Myocyte (in vitro differentiated cells): ENCODE measurements around the gene FAF1. TPM values are rescaled to one million over a fixed set of nuclear protein-coding genes. Genes with fewer than 3 reads are reported as not detected.
"Not testable (repeated sequence)": the region's sequence is repeated elsewhere in the genome, so short reads cannot be mapped to it uniquely, and the experiment has no call there.

Experiments
- DNase-seq: peaks from one replicate; pipeline ENCODE4 v3.0.0-alpha.2; 2012; ENCODE audit warnings: low read depth
- total RNA-seq: library from RNA; depleted of rRNA; stranded (reverse); fragments of >200 nt; gene quantifications from 2 replicates; pipeline ENCODE4 v1.2.3, GENCODE V29; 2014

FAF1 gene
- total RNA-seq, 1 donor from 2014 or later = 60.2 TPM

DNA sequence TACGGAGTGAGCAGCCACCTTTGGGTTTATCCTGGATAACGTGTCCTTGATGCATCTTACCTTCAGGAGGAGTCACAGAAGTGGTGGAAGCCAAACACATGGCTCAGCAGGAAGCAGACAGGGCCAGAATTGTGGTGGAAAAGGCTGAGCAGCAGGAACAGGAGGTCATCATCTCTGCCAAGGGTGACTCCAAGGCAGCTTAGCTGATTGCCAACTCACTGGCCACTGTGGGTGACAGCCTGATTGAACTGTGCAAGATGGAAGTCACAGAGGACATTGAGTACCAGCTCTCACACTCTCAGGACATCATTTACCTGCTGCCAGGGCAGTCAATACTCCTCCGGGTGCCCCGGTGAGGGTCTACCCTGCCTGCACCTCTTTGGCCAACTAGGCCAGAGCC, 179.3 kb downstream of the FAF1 start:
- no peak for DNase-seq

DNA sequence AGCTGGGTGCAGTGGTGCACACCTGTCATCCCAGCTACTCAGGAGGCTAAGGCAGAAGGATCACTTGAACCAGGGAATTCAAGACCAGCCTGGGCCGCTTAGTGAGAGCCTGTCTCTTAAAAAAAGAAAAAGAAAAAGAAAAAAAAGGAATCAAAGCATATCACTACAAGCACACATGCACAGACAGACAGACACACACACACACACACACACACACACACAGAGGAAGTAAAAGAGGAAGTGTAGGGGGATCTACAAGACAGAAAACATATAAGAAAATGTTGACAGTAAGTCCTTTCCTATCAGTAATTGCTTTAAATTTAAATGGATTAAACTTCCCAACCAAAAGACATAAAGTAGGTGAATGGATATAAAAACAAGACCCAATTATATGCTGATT, 180.3 kb downstream of the FAF1 start:
- DNase-seq = no peak

DNA sequence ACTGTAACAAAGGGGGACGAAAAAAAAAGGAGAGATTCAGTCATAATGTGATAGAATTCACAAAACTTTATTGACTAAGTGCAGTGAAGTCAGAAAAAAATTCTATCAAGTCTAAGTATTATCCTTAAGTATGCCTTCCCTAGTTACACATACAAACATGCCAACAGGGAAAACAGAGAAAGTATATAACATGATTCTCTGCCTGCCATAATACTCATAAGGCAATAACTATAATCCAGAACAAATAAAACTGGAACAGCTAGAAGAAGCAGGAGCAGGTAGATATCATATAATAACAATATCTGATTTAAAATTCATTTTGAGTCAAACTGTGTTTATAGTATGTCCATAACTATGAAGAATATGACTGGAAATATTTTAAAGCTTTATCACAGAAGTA, 184.3 kb downstream of the FAF1 start:
- no peak for DNase-seq

DNA sequence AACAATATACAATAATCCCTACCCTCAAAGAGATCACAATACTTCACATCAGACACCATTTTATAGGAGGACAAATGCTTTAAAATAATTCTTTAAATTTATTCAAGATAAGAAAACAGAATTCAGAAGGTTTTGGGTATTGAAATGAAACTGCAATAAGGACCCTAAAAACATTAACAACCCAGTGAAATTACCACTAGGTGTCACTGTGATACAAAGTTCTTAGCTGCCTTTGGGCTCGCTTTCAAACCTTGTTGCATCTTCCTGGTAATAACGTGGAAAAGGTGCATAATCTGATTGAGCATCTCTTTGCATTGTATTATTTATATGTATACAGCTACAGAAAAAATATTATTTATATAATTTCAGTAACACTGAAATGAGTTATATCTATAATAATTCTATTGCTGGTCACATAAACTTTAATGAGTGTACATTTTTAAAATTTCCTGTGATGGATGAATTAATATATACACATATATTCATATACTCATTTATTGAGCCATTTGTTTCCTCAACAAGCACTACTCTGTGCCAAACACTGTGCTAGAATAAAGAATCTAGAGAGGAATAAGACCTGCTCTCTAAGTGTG, 185.2 kb downstream of the FAF1 start:
- DNase-seq = peak; percentile 75

DNA sequence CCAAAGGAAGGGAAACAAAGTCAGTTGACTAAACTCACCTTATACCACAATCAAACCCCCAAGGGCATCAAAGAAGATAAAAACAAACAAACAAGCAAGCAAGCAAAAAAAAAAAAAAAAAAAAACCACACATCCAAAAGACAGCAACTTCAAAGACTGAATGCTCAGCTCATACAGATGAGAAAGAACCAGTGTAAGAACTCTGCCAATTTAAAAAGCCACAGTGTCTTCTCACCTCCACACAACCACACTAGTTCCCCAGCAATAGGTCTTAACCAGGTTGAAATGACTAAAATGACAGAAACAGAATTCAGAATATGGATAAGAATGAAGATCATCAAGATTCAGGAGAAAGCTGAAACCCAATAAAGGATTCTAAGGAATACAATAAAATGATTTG, 193.4 kb downstream of the FAF1 start:
- no peak for DNase-seq

DNA sequence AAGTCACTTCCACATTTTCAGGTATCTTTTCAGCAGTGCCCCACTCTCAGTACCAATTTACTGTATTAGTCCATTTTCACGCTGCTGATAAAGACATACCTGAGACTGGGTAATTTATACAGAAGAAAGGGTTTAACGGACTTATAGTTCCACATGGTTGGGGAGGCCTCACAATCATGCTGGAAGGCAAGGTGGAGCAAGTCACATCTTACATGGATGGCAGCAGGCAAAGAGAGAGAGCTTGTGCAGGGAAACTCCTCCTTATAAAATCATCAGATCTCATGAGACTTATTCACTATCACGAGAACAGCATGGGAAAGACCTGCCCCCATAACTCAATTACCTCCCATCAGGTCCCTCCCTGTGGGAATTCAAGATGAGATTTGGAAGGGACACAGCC, 203.5 kb downstream of the FAF1 start:
- DNase-seq = not testable (repeated sequence)

DNA sequence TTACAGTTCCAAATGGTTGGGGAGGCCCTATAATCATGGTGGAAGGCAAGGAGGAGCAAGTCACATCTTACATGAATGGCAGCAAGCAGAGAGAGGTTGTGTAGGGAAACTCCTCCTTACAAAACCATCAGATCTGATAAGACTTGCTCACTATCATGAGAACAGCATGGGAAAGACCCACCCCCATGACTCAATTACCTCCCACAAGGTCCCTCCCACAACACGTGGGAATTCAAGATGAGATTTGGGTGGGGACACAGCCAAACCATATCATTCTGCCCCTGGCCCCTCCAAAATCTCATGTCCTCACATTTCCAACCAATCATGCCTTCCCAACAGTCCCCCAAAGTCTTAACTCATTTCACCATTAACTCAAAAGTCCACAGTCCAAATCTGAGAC, 205.3 kb downstream of the FAF1 start:
- DNase-seq = not testable (repeated sequence)

DNA sequence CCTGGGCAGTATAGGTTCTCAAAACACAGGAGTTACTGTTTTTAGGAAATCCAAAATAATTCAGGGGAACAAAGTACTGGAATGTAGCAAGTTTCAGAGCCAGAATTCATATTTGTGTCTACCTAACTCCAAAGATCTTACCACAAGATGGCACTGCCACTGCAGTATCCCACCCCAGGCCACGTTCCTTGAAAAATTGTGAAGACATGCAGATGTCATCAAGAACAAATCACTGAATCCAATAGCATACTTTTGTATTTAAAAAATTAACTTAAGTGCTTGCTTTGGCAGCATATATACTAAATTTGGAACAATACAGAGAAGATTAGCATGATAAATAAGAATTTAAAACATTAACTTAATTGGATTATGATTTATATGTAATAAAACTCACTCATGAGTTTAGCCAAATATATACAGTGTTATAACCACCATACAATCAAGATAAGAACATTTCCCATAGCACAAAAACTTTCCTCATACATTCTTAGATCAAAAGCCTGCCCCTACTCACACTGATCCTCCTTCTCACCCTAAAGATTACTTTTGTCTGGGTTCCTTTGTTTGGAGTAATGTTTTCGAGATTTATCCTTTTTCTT, 209.9 kb downstream of the FAF1 start:
- peak; percentile 49 for DNase-seq

DNA sequence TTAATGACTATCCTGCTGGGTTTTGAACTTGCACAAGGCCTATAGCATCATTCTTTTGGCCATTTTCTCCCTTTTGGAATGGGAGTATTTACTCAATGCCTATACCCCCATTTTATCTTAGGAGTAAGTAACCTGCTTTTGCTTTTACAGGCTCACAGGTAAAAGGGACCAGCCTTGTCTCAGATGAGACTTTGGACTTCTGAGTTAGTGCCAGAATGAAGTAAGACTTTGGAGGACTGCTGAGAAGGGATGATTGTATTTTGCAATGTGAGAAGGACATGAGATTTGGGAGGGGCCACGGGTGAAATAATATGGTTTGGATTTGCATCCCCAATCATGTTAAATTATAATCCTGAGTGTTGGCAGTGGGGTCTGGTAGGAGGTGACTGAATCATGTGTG, 212.7 kb downstream of the FAF1 start:
- no peak for DNase-seq

DNA sequence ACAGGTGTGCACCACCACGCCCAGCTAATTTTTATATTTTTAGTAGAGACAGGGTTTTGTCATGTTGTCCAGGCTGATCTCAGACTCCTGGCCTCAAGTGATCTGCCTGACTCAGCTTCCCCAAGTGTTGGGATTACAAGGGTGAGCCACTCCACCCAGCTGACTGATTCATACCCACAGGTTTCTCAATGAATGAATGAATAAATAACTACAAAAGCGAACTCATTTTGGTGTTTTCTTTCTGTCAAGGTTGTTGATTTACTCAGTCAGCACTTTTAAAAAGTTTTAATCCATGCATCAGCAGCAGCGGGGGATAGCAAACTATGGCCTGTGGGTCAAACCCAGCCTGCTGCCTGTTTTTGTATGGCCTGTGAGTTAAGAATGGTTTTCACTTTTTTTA, 217.5 kb downstream of the FAF1 start:
- no peak for DNase-seq

DNA sequence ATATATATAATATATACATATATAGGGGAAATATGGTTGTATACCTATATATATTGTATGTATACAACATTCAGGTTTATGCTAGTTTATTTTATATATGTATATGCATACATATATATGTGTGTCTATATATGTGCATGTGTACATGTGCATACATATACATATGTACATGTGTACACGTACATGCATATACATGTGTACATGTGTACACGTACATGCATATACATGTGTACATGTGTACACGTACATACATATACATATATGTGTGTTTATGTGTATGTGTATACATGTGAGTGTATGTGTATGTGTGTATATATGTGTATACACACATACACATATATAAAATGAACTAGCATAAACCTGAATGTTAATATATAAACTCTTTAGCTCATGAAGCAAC, 220.9 kb downstream of the FAF1 start:
- DNase-seq = no peak

DNA sequence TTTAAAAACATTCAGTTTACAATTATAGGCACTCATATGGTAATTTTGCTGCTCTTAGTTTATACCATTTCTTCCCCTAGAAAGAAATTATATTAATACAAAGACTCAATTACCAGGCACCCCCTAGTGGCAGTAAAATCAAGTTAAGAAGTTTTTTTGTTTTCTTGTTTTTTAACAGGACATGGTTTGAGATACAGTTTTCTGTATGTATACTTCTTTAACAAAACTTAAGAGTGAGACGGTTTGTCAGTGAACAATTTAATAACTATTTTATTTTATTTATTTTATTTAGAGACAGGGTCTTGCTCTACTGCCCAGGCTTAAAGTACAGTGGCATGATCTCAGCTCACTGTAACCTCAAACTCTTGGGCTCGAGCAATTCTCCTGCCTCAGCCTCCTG, 224.6 kb downstream of the FAF1 start:
- peak; percentile 36 for DNase-seq

DNA sequence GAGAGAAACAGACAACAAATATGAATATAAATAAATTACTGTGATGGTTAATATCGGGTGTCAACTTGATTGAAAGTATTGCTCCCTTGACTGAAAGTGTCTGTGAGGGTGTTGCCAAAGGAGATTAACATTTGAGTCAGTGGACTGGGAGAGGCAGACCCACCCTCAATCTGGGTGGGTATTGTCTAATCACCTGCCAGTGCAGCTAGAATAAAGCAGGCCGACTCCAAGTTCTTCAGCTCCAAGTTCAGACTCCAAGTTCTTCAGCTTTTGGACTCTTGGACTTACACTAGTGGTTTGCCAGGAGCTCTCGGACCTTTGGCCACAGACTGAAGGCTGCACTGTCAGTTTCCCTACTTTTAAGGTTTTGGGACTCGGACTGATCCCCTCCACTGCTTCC, 232.5 kb downstream of the FAF1 start:
- not testable (repeated sequence) for DNase-seq

DNA sequence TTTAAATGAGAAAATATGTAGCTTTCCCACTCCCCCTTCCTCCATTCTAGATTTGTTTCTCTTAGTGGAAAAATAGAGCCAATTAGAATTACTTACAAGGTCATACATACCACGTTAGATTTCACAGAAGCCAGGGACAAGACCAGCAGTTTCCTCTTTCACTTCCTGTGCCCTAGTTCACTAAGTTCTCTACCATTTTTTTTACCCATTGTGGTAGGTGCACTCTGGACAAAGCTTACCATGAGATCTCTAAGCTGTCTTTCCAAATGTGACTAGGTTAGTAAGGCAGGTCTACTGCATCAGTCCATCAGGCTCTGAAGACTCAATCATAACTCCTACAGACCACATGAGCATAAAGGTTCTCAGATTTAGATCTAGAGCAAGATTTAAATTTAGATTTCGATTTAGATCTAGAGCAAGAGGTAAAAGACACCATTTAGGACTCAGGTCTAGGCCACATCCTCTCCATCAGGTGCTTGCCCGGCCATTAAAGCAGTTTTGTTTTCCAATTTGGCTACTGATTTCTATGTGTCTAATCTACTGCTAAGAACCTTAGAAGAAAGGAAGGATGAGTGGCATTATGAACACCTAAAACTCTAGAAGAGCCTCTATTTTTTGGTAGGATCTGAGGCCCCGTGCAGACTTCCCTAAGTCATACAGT, 235.3 kb downstream of the FAF1 start:
- DNase-seq = no peak

DNA sequence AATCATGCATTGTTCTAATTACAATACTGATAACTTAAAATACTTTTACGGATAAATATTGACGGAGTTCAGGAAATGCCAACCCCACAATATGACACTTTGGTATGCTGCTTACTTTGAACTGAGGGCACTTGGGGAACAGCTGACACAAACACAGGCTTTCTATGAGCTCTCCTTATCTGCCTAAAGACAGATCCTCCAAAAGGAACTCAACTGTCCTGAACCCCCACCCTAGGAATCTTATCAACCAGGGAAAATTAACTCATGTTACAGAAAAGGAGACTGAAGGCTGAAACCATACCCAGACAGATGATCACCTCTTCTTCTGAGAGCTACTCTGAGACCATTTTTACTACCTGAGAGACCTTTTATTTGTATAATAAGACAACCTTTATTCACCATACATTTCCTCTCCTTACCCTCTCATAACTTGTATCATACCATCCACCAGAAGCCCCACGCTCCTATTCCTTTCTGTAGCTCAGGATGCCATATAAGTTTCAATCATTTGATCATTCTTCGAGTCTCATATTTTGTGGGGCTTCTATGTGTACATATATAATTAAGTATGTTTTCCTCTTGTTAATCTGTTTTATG, 239.5 kb downstream of the FAF1 start:
- DNase-seq = peak; percentile 56

DNA sequence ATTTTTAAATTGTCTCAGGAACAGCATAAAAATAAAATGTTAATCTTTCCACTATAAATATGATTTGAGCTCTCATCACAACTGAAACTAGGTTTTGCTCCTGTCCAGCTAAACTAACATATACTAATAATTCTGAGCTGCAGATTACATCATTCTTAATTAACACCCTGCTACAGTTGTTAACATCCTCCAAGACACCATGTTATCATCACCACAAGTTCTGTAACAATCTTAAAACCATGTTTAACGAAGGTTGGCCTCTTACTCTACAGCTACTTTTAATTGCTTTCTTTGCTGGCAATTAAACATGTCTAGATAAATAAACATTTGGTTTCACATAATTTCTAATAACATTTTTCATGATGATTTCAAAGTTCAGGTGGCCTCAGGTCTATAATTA, 240.9 kb downstream of the FAF1 start:
- DNase-seq = no peak

DNA sequence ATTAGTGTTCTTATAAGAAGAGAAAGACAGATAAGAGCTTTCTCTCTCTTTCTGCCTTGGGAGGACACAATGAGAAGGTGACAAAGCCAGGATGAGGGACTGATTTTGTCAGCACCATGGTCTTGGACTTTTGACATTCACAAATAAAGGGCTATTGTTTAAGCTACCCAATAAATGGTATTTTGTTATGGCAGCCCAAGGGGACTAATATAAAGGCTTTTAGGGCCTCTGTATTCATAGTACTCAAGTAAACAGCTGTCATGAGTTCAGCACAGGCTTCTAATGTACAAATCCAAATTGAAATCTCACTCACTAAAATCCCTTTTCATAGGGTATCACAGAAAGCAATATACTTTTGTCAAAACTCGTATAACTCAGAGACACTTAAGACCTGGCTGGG, 242.7 kb downstream of the FAF1 start:
- DNase-seq = no peak

DNA sequence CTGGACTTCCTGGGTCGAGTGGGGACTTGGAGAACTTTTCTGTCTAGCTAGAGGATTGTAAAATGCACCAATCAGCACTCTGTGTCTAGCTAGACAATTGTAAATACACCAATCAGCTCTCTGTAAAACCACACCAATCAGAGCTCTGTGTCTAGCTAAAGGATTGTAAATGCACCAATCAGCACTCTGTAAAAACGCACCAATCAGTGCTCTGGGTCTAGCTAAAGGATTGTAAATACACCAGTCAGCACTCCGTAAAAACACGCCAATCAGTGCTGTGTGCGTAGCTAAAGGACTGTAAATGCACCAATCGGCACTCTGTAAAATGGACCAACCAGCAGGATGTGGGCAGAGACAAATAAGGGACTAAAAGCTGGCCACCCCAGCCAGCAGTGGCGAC, 243.6 kb downstream of the FAF1 start:
- DNase-seq = not testable (repeated sequence)

DNA sequence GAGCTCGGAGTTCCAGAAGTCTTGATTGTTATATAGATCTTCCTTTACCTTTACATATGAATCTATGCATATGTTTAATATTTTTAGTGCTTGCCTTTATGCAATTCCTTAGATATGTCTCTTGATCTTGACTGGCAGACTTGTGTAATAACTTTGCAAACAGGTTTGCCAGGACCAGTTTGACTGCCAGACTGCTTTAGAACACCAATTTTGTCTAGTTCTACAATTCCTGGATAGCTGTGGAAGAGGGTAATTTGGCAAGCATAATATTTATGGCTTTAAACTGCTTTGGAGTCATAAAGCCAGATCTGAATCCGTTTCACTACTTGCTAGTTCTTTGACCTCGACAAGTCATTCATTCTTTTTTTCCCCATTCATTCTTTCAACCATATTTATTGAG, 250.0 kb downstream of the FAF1 start:
- no peak for DNase-seq

DNA sequence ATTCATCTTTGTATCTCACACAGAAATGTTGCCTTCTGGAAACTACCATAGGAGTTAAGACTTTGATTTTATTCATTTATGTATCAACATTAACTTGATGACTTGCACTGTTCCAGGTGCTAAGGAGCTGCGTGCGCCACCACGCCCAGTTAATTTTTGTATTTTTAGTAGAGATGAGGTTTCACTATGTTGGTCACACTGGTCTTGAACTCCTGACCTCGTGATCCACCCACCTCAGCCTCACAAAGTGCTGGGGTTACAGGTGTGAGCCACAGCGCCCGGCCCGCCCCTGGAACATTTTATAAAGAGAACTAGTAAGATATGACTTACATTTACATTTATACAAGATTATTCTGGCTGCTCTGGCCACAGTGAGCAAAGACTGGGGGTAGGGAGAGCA, 252.2 kb downstream of the FAF1 start:
- DNase-seq = no peak

DNA sequence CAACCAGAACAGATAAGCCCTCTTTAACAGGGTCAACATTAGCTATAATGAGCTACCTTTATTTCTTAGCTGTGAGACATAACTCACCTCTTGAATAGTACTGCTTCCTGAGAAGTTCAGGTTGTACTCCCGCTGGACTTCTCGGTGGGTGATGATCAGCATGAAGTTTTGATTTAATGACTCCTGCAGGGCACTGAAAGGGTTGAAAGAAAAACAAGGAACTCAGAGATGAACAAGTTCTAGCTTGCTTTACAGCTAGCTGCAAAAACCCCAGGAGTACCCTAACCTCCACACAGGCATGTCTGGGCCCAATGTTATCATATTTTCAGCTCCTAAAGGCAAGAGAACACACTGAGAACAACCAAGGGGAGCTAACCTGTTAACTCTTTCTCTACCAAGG, 254.4 kb downstream of the FAF1 start:
- DNase-seq = no peak

DNA sequence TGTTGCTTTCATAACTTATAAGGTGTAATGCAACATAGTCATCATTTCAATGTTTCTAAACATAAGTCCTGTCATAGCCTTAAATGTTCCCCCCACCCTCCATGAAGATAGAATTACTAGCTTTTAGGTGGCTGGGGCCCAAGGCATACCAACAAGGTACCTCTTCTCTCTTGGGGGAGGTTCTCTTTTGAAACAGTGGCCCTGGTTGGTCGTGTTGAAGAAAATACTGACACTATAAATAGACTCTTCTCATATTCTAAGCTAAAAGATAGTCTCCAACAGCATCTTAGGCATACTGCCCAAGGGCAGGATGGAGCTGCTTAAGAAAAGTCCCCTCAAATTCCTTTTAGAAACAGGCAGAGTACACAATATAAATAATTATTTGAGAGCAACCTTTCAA, 255.0 kb downstream of the FAF1 start:
- DNase-seq = peak; percentile 15

DNA sequence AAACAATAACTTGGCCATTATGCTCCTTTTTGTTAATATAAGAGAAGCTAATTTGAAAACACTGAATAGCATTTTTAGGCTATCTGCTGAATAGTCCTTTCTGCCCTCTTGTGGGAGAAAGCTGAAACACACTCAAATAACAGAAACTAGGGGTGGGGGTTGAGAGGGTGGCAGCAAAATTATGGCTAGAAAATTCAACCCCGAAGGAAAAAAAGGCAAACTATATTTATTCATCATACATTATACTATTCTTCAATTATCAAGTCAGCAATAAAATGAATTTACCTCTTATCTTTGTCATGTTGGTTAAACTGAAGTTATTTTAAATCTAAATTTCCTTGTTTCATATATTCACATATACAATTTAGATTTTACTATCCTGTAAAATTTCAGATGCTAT, 255.9 kb downstream of the FAF1 start:
- DNase-seq = peak; percentile 59
